Measurements from ENCODE around the gene NCAPG2.

DNA sequence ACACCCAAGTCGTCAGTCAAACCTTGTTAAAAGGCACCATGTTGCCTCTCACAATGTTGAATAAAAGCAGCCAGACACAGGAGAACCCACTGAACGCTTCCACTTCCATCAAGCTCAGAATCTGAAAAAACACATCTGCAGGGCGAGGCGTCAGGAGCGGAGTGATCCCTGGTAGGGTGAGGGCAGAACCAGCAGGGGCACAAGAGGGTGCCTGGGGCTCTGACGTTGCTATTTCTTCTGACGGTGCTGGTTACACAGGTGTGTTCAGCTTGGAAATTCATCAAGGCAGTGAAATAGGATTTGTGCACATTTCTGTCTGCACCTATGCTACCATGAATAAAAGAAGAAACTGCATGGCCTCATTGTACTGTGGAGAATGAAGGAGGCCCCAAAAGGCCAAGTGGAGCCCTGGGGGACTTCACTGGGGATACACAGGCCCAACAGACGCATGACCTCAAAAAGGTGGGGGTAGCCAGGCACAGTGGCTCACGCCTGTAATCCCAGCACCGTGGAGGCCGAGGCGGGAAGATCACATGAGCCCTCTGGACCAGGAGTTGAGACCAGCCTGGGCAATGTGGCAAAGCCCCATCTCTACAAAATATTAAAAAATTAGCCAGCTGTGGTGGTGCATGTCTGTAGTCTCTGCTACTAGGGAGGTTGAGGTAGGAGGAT, 19.2 kb upstream of the NCAPG2 start:
- no peak for TF ChIP-seq EZH2 (IDR thresholded peaks at IDR 0.05; ENCODE audit: low read length, missing control alignments)
- TF ChIP-seq, protein P1, sequence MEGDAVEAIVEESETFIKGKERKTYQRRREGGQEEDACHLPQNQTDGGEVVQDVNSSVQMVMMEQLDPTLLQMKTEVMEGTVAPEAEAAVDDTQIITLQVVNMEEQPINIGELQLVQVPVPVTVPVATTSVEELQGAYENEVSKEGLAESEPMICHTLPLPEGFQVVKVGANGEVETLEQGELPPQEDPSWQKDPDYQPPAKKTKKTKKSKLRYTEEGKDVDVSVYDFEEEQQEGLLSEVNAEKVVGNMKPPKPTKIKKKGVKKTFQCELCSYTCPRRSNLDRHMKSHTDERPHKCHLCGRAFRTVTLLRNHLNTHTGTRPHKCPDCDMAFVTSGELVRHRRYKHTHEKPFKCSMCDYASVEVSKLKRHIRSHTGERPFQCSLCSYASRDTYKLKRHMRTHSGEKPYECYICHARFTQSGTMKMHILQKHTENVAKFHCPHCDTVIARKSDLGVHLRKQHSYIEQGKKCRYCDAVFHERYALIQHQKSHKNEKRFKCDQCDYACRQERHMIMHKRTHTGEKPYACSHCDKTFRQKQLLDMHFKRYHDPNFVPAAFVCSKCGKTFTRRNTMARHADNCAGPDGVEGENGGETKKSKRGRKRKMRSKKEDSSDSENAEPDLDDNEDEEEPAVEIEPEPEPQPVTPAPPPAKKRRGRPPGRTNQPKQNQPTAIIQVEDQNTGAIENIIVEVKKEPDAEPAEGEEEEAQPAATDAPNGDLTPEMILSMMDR (conservative IDR thresholded peaks at IDR 0.05 in 1 of 2, IDR thresholded peaks at IDR 0.05 in 1 of 2; ENCODE audit: low read depth in 1 of 2, low read length in 2 of 2) = no peak
